K562 (cell line): ENCODE measurements around the gene PRDM2. TPM values are rescaled to one million over a fixed set of nuclear protein-coding genes. Genes with fewer than 3 reads are reported as not detected.

Source experiments
- ATAC-seq: fragments of 200-7000 bp; cut with Tn5 transposase; 3 replicates; pipeline ENCODE4 v1.9.1; 2020; ENCODE audit warnings: moderate library complexity
- BruUV-seq: library from RNA; stranded (reverse); fragments of 400-500 nt; replicated peaks from 2 replicates; lab custom pipeline; 2021; lab: Mats Ljungman, UMichigan
- CTCF ChIA-PET: fragments of 300-600 bp; formaldehyde crosslinking; extraction: SDS; loops from one replicate; lab custom pipeline; 2021; ENCODE audit warnings: low intra/inter-chr PET ratio; lab: Yijun Ruan, JAX
- POLR2A ChIA-PET: fragments of 300-600, 350-650 bp; sonication (Branson Sonifier 250); formaldehyde crosslinking; extraction: SDS; loops from one replicate; lab custom pipeline; 2021; ENCODE audit warnings: antibody characterized with exemption, inconsistent platforms; lab: Yijun Ruan, JAX
- DNase-seq, 4 experiments: peaks; one replicate each; pipeline versions ENCODE4 v3.0.0 to v3.0.0-alpha.2; 2011 to 2018; ENCODE audit warnings: low spot score in 3 of 4, mixed read lengths in 3 of 4; ENCODE audit errors: extremely low read depth in 1 of 4
- FAIRE-seq: peaks from 2 replicates; lab custom pipeline; 2011; peaks lifted over from hg19 to GRCh38; lab: Jason Lieb, UNC
- H2AFZ ChIP-seq: 2 replicates; pipeline ENCODE4 v1.6.0; 2011; ENCODE audit warnings: low read depth, low read length, control low read depth, inconsistent platforms
- H3K27ac ChIP-seq: fragments of 200-600 bp; 3 replicates; pipeline ENCODE4 v1.8.0; 2011; ENCODE audit warnings: low read depth, mild to moderate bottlenecking, control low read depth, inconsistent platforms, low read length, moderate library complexity, mixed read lengths; ENCODE audit errors: extremely low read depth
- H3K27me3 ChIP-seq, 2 experiments: fragments of 300-600 bp in 1 of 2; 2 replicates in 1 of 2; 3 replicates in 1 of 2; pipeline versions ENCODE4 v1.6.0 to v1.8.0; 2011; ENCODE audit warnings: inconsistent platforms in 2 of 2, low read length in 2 of 2, mild to moderate bottlenecking in 1 of 2, mixed read lengths in 1 of 2, moderate library complexity in 1 of 2; ENCODE audit not compliant: control insufficient read depth in 2 of 2, insufficient read depth in 2 of 2
- H3K36me3 ChIP-seq: fragments of 300-600 bp; 3 replicates; pipeline ENCODE4 v1.8.0; 2011; ENCODE audit warnings: mild to moderate bottlenecking, low read length, inconsistent platforms; ENCODE audit not compliant: control insufficient read depth, insufficient read depth
- H3K4me1 ChIP-seq, 2 experiments: fragments of 200-600 bp in 1 of 2; replicated peaks in 1 of 2; 2 replicates in 1 of 2; 3 replicates in 1 of 2; pipeline versions ENCODE4 v1.5.1 to v1.8.0; 2011; ENCODE audit warnings: inconsistent platforms in 2 of 2, low read length in 2 of 2, mild to moderate bottlenecking in 1 of 2, mixed read lengths in 1 of 2, moderate library complexity in 1 of 2; ENCODE audit not compliant: control insufficient read depth in 2 of 2, insufficient read depth in 2 of 2
- H3K4me2 ChIP-seq: 2 replicates; pipeline ENCODE4 v1.6.1; 2011; ENCODE audit warnings: low read length, control low read depth, inconsistent platforms, mixed read lengths; ENCODE audit not compliant: insufficient read depth
- H3K4me3 ChIP-seq: fragments of 200-600 bp; sonication (generic), shearing (Covaris generic); 2 replicates; pipeline ENCODE4 v1.5.1; 2016; ENCODE audit warnings: control low read depth, inconsistent platforms
- H3K79me2 ChIP-seq: fragments of 200-600 bp; 3 replicates; pipeline ENCODE4 v1.8.0; 2011; ENCODE audit warnings: low read length, inconsistent platforms; ENCODE audit not compliant: control insufficient read depth, insufficient read depth
- H3K9ac ChIP-seq, 2 experiments: 2 replicates each; pipeline versions ENCODE4 v1.6.0 to v1.6.1; 2011; ENCODE audit warnings: low read depth in 2 of 2, low read length in 2 of 2, control low read depth in 1 of 2, inconsistent platforms in 1 of 2, mild to moderate bottlenecking in 1 of 2, mixed read lengths in 1 of 2; ENCODE audit not compliant: insufficient read depth in 1 of 2
- H3K9me1 ChIP-seq: one replicate; pipeline ENCODE4 v1.6.0; 2011; ENCODE audit warnings: inconsistent platforms, mild to moderate bottlenecking, low read length, moderate library complexity; ENCODE audit not compliant: control insufficient read depth, insufficient read depth
- H3K9me3 ChIP-seq: replicated peaks from 2 replicates; pipeline ENCODE4 v1.5.1; 2011; ENCODE audit warnings: low read depth, low read length, inconsistent platforms; ENCODE audit not compliant: control insufficient read depth, insufficient read depth
- H4K20me1 ChIP-seq: replicated peaks from 2 replicates; pipeline ENCODE4 v1.6.1; 2011; ENCODE audit warnings: low read length, inconsistent platforms, mixed read lengths; ENCODE audit not compliant: control insufficient read depth, insufficient read depth
- ADNP ChIP-seq: fragments of 200-800 bp; sonication (Bioruptor generic); IDR thresholded peaks from 2 replicates; pipeline ENCODE4 v1.6.1; 2016; ENCODE audit warnings: missing genetic modification characterization, missing compliant biosample characterization
- CBFA2T2 ChIP-seq: fragments of 450-650 bp; conservative IDR thresholded peaks from 2 replicates; pipeline ENCODE4 v1.6.1; 2017; ENCODE audit warnings: mild to moderate bottlenecking
- CBFB ChIP-seq: sonication (generic); formaldehyde crosslinking; IDR thresholded peaks from 2 replicates; pipeline ENCODE4 v1.4.0; 2020; ENCODE audit warnings: mild to moderate bottlenecking, missing genetic modification reagents
- CHD4 ChIP-seq: fragments of 200-600 bp; sonication (generic); IDR thresholded peaks from 3 replicates; pipeline ENCODE4 v1.6.1; 2012; ENCODE audit warnings: low read depth, mild to moderate bottlenecking, mixed read lengths, low read length, inconsistent platforms; ENCODE audit not compliant: insufficient read depth, insufficient replicate concordance, poor library complexity, severe bottlenecking
- CREB1 ChIP-seq, 2 experiments: sonication (generic) in 1 of 2; formaldehyde crosslinking in 1 of 2; IDR thresholded peaks; 2 replicates each; pipeline versions ENCODE4 v1.6.1 to v1.8.0; 2012 to 2022; ENCODE audit warnings: inconsistent platforms in 1 of 2, mild to moderate bottlenecking in 1 of 2, missing genetic modification reagents in 1 of 2, moderate library complexity in 1 of 2
- ESRRA ChIP-seq: fragments of 450-650 bp; IDR thresholded peaks from 2 replicates; pipeline ENCODE4 v1.6.1; 2014; ENCODE audit warnings: low read depth, mild to moderate bottlenecking, moderate library complexity, borderline replicate concordance
- HIVEP1 ChIP-seq: fragments of 250-450 bp; sonication (Bioruptor Pico); IDR thresholded peaks from 2 replicates; pipeline ENCODE4 v1.4.0; 2020; ENCODE audit warnings: mild to moderate bottlenecking
- POLR2G ChIP-seq: fragments of 200-400 bp; formaldehyde crosslinking; IDR thresholded peaks from 2 replicates; pipeline ENCODE4 v1.6.1; 2017; ENCODE audit warnings: low read depth, mild to moderate bottlenecking, antibody characterized with exemption, low read length, moderate library complexity
- RAD21 ChIP-seq, 2 experiments: fragments of 250-450 bp in 1 of 2; fragments of 450-650 bp in 1 of 2; sonication (Bioruptor Pico) in 1 of 2; formaldehyde crosslinking in 1 of 2; IDR thresholded peaks in 1 of 2; conservative IDR thresholded peaks in 1 of 2; 2 replicates each; pipeline versions ENCODE4 v1.4.0 to v1.8.0; 2020 to 2022; ENCODE audit warnings: mild to moderate bottlenecking in 2 of 2, moderate library complexity in 1 of 2
- RBM39 ChIP-seq: fragments of 200-400 bp; formaldehyde crosslinking; optimal IDR thresholded peaks from 2 replicates; pipeline ENCODE3; 2018; ENCODE audit warnings: low read depth, low read length
- SMC3 ChIP-seq: conservative IDR thresholded peaks from 2 replicates; pipeline ENCODE4 v1.6.1; 2011; ENCODE audit warnings: low read depth, low read length, improper control_type of control experiment; ENCODE audit not compliant: insufficient read depth
- THRAP3 ChIP-seq: fragments of 450-650 bp; IDR thresholded peaks from 2 replicates; pipeline ENCODE4 v1.6.1; 2016; ENCODE audit warnings: mild to moderate bottlenecking, inconsistent platforms, borderline replicate concordance
- ZNF263 ChIP-seq: sonication (generic); formaldehyde crosslinking; IDR thresholded peaks from 2 replicates; pipeline ENCODE4 v1.8.0; 2022; ENCODE audit warnings: mild to moderate bottlenecking, missing genetic modification reagents, borderline replicate concordance
- ZNF696 ChIP-seq: fragments of 250-450 bp; sonication (Bioruptor Pico); conservative IDR thresholded peaks from 2 replicates; pipeline ENCODE4 v1.4.0; 2020; ENCODE audit warnings: mild to moderate bottlenecking, moderate library complexity
- WGBS: fragments of 100-300 bp; shearing (Covaris generic); methylation state at CpG from one replicate; pipeline ENCODE4 v1.1.6; 2016; ENCODE audit warnings: low coverage, mixed read lengths; ENCODE audit not compliant: insufficient coverage; ENCODE audit errors: missing lambda C conversion rate; 5-methylcytosine and 5-hydroxymethylcytosine counted together
- in situ Hi-C: fragments of 300-500 bp; cut with MboI; formaldehyde crosslinking; loops from 4 replicates; pipeline ENCODE4 v1.15.0; 2018; ENCODE audit warnings: inconsistent platforms, mixed read lengths
- intact Hi-C: fragments of 100-400 bp; cut with micrococcal nuclease; formaldehyde crosslinking; loops from 2 replicates; pipeline ENCODE4 v1.14.2; 2022
- polyA plus RNA-seq, 8 experiments: library from polyadenylated mRNA; depleted of rRNA in 4 of 8; stranded (reverse) in 5 of 8; unstranded in 3 of 8; fragments of >200 nt; fragmentation: Nextera tagmentation in 2 of 8; fragmentation: Illumina TruSeq in 1 of 8; extraction: Ambion mirVana in 2 of 8; extraction: Trizol in 1 of 8; gene quantifications; 2 replicates each; pipeline versions ENCODE4 v1.2.1 to v1.2.3, GENCODE V29; 2011 to 2014; ENCODE audit warnings: inconsistent platforms in 1 of 8, missing spikeins in 1 of 8
- total RNA-seq, 7 experiments: library from RNA; depleted of rRNA in 6 of 7; stranded (reverse); fragments of >200 nt in 6 of 7; fragmentation: Illumina TruSeq in 2 of 7; extraction: Trizol in 2 of 7; gene quantifications; 2 replicates each; pipeline versions ENCODE4 v1.2.1 to v1.2.3, GENCODE V29; 2011 to 2021; ENCODE audit warnings: low replicate concordance in 1 of 7
- TF ChIP-seq, protein P1 (sequence below), 2 experiments: fragments of 450-650 bp; IDR thresholded peaks; 2 replicates each; pipeline ENCODE4 v1.6.1; 2016
- TF ChIP-seq, protein P2 (sequence below): fragments of 450-650 bp; formaldehyde crosslinking; IDR thresholded peaks from 2 replicates; pipeline ENCODE4 v1.4.0; 2020; ENCODE audit warnings: mild to moderate bottlenecking, moderate library complexity
- TF ChIP-seq, protein P3 (sequence below): sonication (generic); formaldehyde crosslinking; IDR thresholded peaks from 2 replicates; pipeline ENCODE4 v1.8.0; 2022; ENCODE audit warnings: mild to moderate bottlenecking, missing genetic modification reagents

PRDM2 gene
- total and polyA plus RNA-seq, 9 of the 15 experiments (the other 6 are each of a cell fraction or from before 2014, with no cell fraction given): 5.4 to 27.6 (median 12.5) TPM

DNA sequence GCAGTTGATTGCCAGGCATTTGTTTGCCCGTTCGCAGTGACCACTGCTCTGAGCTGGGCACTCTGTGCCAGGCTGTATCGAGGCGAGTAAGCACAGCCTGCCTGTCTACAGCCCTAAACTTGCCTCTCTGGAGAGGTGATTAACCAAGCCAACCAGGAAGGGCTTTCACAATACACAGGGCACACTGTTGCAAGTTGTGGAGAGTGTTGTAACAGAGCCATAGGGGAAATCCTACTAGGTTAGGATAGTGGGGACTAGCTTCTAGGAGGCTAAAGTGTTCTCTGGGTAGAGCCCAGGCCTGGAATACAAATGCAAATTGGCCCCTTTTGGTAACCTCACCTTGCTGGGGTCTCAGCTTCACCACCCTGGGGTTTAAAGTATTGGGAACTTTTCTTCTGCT lies 23.8 kb downstream of the PRDM2 start (continued):
- TF ChIP-seq CHD4: no peak
- no peak for TF ChIP-seq CBFB (CRISPR knock-in tag)
- no peak for TF ChIP-seq ZNF696 (CRISPR knock-in tag)
- no peak for TF ChIP-seq HIVEP1 (CRISPR knock-in tag)

DNA sequence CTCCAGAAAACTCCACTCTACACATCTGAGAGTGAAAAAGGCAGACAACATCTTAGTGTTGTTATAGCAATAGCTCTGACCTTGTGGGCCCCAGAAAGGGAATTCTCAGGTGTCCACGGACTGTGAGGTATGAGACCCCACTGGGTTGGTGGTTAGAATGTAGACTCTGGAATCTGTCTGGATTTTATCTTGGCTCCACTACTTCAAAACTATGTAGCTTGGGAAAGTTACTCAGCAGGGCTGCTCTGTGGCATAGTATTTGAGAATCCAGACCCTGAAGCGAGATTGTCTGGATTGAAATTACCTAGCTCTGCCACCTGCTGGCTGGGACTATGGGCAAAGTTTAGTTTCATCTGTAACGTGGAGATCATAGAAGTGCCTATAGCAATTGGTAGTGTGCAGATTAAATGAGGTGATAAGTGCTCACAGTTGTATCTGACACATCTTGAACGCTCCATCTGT lies 25.8 kb downstream of the PRDM2 start:
- DNase-seq: peak in 2 of 4 experiments; percentile 20 to 31
- Histone ChIP-seq H3K27me3 (peaks cover 23 to 30% of the 10 kb centered on the region in 2 experiments; a peak in 4 of 5 replicates), H3K9me1 (no peaks in the 10 kb centered on the region), H3K4me2 (no peak overlapping the region), H3K9ac (no peak overlapping the region), H2AFZ (no peak overlapping the region), H3K9me3 (no peaks in the 10 kb centered on the region), H3K36me3 (no peaks in the 10 kb centered on the region), H3K27ac (no peak overlapping the region), H3K4me3 (no peak overlapping the region), H3K4me1 (no peaks in the 10 kb centered on the region), H3K79me2 (no peaks in the 10 kb centered on the region), H4K20me1 (0 out of 2 replicates have a peak, but pooled peaks cover 5% of the 10 kb centered on the region)
- intact Hi-C loops (no loop called here), in situ Hi-C loops (no loop called here)
- CTCF ChIA-PET: no interaction called here
- POLR2A ChIA-PET: interaction anchor here (0.9 to 1.7 kb wide), 4 partner anchors 10 to 50 kb away, joined by 3 to 5 read pairs (median 5); no protein-coding TSS in a partner anchor
- FAIRE-seq: peak; percentile 71
- 4% methylated on average over 4 of the region's 4 CpGs for whole genome bisulfite sequencing
- ATAC-seq: peak; percentile 69
- no TSS peak for BruUV-seq
- TF ChIP-seq CBFA2T2 (no peak), THRAP3 (no peak), RBM39 (no peak), CREB1 (IDR thresholded peaks at IDR 0.05) (no peak), CREB1 (CRISPR knock-in tag; IDR thresholded peaks at IDR 0.05) (no peak), RAD21 (CRISPR knock-in tag; conservative IDR thresholded peaks at IDR 0.05 in 1 of 2, IDR thresholded peaks at IDR 0.05 in 1 of 2) (peak in 1 of 2 experiments; percentile 23; a peak in 1 of 4 replicates), ZNF263 (no peak), POLR2G (no peak), ESRRA (no peak), SMC3 (0 out of 2 replicates have a peak, but pooled peaks have one; percentile 30), ADNP (tag) (no peak)
- TF ChIP-seq, protein P1, sequence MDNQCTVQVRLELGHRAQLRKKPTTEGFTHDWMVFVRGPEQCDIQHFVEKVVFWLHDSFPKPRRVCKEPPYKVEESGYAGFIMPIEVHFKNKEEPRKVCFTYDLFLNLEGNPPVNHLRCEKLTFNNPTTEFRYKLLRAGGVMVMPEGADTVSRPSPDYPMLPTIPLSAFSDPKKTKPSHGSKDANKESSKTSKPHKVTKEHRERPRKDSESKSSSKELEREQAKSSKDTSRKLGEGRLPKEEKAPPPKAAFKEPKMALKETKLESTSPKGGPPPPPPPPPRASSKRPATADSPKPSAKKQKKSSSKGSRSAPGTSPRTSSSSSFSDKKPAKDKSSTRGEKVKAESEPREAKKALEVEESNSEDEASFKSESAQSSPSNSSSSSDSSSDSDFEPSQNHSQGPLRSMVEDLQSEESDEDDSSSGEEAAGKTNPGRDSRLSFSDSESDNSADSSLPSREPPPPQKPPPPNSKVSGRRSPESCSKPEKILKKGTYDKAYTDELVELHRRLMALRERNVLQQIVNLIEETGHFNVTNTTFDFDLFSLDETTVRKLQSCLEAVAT (IDR thresholded peaks at IDR 0.05): no peak
- TF ChIP-seq, protein P2, sequence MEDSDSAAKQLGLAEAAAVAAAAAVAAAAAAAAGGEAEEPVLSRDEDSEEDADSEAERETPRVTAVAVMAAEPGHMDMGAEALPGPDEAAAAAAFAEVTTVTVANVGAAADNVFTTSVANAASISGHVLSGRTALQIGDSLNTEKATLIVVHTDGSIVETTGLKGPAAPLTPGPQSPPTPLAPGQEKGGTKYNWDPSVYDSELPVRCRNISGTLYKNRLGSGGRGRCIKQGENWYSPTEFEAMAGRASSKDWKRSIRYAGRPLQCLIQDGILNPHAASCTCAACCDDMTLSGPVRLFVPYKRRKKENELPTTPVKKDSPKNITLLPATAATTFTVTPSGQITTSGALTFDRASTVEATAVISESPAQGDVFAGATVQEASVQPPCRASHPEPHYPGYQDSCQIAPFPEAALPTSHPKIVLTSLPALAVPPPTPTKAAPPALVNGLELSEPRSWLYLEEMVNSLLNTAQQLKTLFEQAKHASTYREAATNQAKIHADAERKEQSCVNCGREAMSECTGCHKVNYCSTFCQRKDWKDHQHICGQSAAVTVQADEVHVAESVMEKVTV (CRISPR knock-in tag): no peak
- TF ChIP-seq, protein P3, sequence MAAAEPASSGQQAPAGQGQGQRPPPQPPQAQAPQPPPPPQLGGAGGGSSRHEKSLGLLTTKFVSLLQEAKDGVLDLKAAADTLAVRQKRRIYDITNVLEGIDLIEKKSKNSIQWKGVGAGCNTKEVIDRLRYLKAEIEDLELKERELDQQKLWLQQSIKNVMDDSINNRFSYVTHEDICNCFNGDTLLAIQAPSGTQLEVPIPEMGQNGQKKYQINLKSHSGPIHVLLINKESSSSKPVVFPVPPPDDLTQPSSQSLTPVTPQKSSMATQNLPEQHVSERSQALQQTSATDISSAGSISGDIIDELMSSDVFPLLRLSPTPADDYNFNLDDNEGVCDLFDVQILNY: no peak
